Esophagus (tissue), 2 donors: ENCODE measurements around the gene DNAJC5G. TPM values are rescaled to one million over a fixed set of nuclear protein-coding genes. Genes with fewer than 3 reads are reported as not detected.

Experiments
- polyA plus RNA-seq, 2 donors: library from polyadenylated mRNA; stranded (reverse); fragments of 200-250 nt; gene quantifications; one replicate each; pipeline ENCODE4 v1.2.3, GENCODE V29; 2013
- donor health status: healthy with polysubstance abuse.
- donor health status: Bipolar disorder and iron deficiency.

Gene DNAJC5G
- polyA plus RNA-seq, 2 donors: 0.05 to 0.14 TPM

Other genes starting within 250 kb of the DNAJC5G start
- gene TMEM214, start 242.5 kb upstream of the DNAJC5G start, polyA plus RNA-seq: 10 to 100 TPM; 29.0 to 35.2 TPM
- gene AGBL5, start 223.8 kb upstream of the DNAJC5G start, polyA plus RNA-seq: 10 to 100 TPM in 1 of 2 donors, 1 to 10 TPM in 1; 7.6 to 10.6 TPM
- 100 to 1,000 TPM; 203 to 358 TPM for gene OST4, start 203.8 kb upstream of the DNAJC5G start, polyA plus RNA-seq
- gene EMILIN1, start 196.8 kb upstream of the DNAJC5G start, polyA plus RNA-seq: 10 to 100 TPM; 10.7 to 12.1 TPM
- 1 to 10 TPM; 2.2 to 3.3 TPM for gene KHK, start 188.7 kb upstream of the DNAJC5G start, polyA plus RNA-seq
- gene CGREF1, start 156.3 kb upstream of the DNAJC5G start, polyA plus RNA-seq: 1 to 10 TPM; 2.4 to 3.4 TPM
- under 1 TPM; 0.08 to 0.31 TPM for gene ABHD1, start 151.6 kb upstream of the DNAJC5G start, polyA plus RNA-seq
- gene PREB, start 140.8 kb upstream of the DNAJC5G start, polyA plus RNA-seq: 10 to 100 TPM; 24.1 to 29.7 TPM
- gene PRR30, start 136.0 kb upstream of the DNAJC5G start, polyA plus RNA-seq: not detected
- under 1 TPM in 1 of 2 donors, not detected in 1; 0.02 TPM for gene TCF23, start 126.4 kb upstream of the DNAJC5G start, polyA plus RNA-seq
- gene ATRAID, start 63.4 kb upstream of the DNAJC5G start, polyA plus RNA-seq: 10 to 100 TPM; 66.2 to 92.7 TPM
- 10 to 100 TPM; 11.4 to 13.5 TPM for gene SLC5A6, start 63.2 kb upstream of the DNAJC5G start, polyA plus RNA-seq
- 10 to 100 TPM; 16.8 to 18.3 TPM for gene CAD, start 58.1 kb upstream of the DNAJC5G start, polyA plus RNA-seq
- gene SLC30A3, start 12.4 kb upstream of the DNAJC5G start, polyA plus RNA-seq: under 1 TPM; 0.08 to 0.09 TPM
- gene TRIM54, start 7.0 kb downstream of the DNAJC5G start, polyA plus RNA-seq: under 1 TPM; 0.05 to 0.18 TPM
- gene UCN, start 33.0 kb downstream of the DNAJC5G start, polyA plus RNA-seq: 1 to 10 TPM in 1 of 2 donors, under 1 TPM in 1; 0.41 to 1.1 TPM
- gene MPV17, start 47.7 kb downstream of the DNAJC5G start, polyA plus RNA-seq: 10 to 100 TPM; 44.9 to 71.2 TPM
- gene GTF3C2, start 81.3 kb downstream of the DNAJC5G start, polyA plus RNA-seq: 10 to 100 TPM; 41.5 to 43.8 TPM
- 10 to 100 TPM; 44.1 to 55.5 TPM for gene EIF2B4, start 94.9 kb downstream of the DNAJC5G start, polyA plus RNA-seq
- 10 to 100 TPM; 36.9 to 61.7 TPM for gene SNX17, start 95.2 kb downstream of the DNAJC5G start, polyA plus RNA-seq
- 10 to 100 TPM; 20.0 to 34.5 TPM for gene ZNF513, start 105.3 kb downstream of the DNAJC5G start, polyA plus RNA-seq
- 10 to 100 TPM; 40.3 to 65.0 TPM for gene PPM1G, start 134.2 kb downstream of the DNAJC5G start, polyA plus RNA-seq
- gene NRBP1, start 153.2 kb downstream of the DNAJC5G start, polyA plus RNA-seq: 10 to 100 TPM; 51.9 to 95.7 TPM
- 10 to 100 TPM; 21.0 to 30.3 TPM for gene KRTCAP3, start 166.9 kb downstream of the DNAJC5G start, polyA plus RNA-seq
- 10 to 100 TPM; 12.8 to 27.5 TPM for gene IFT172, start 214.3 kb downstream of the DNAJC5G start, polyA plus RNA-seq
- gene FNDC4, start 219.8 kb downstream of the DNAJC5G start, polyA plus RNA-seq: 10 to 100 TPM; 22.2 to 34.0 TPM
- 1 to 10 TPM; 2.1 to 4.0 TPM for gene GCKR, start 221.4 kb downstream of the DNAJC5G start, polyA plus RNA-seq